Measurements from ENCODE around the gene CPN2.

DNA sequence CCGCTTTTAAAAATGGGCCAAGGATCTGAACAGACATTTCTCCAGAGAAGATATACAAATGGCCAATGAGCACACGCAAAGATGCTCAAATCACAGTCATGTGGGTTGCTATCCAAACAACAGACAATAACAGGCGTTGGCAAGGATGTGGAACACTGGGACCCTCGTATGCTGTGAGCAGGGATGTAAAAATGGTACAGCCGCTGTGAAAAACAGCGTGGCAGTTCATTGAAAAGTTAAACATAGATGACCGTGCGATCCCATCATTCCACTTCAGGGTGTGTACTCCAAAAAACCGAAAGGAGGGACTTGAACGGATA lies 25.1 kb upstream of the CPN2 start:
- TF ChIP-seq POLR2AphosphoS5 (IDR thresholded peaks at IDR 0.05; ENCODE audit: low read depth, low read length) (no peak), MAFK (IDR thresholded peaks at IDR 0.05; ENCODE audit: low read depth, low read length) (no peak), ZNF274 (IDR thresholded peaks at IDR 0.05; ENCODE audit: borderline replicate concordance, extremely low read depth, low read length) (no peak), EZH2 (IDR thresholded peaks at IDR 0.05; ENCODE audit: low read depth, low read length, severe bottlenecking) (no peak), EP300 (IDR thresholded peaks at IDR 0.05; ENCODE audit: borderline replicate concordance in 1 of 2, low read depth in 2 of 2, low read length in 2 of 2) (no peak)
- TF ChIP-seq, protein P1, sequence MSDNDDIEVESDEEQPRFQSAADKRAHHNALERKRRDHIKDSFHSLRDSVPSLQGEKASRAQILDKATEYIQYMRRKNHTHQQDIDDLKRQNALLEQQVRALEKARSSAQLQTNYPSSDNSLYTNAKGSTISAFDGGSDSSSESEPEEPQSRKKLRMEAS (IDR thresholded peaks at IDR 0.05) = no peak
- TF ChIP-seq, protein P2, sequence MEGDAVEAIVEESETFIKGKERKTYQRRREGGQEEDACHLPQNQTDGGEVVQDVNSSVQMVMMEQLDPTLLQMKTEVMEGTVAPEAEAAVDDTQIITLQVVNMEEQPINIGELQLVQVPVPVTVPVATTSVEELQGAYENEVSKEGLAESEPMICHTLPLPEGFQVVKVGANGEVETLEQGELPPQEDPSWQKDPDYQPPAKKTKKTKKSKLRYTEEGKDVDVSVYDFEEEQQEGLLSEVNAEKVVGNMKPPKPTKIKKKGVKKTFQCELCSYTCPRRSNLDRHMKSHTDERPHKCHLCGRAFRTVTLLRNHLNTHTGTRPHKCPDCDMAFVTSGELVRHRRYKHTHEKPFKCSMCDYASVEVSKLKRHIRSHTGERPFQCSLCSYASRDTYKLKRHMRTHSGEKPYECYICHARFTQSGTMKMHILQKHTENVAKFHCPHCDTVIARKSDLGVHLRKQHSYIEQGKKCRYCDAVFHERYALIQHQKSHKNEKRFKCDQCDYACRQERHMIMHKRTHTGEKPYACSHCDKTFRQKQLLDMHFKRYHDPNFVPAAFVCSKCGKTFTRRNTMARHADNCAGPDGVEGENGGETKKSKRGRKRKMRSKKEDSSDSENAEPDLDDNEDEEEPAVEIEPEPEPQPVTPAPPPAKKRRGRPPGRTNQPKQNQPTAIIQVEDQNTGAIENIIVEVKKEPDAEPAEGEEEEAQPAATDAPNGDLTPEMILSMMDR (IDR thresholded peaks at IDR 0.05; ENCODE audit: control extremely low read depth in 1 of 3, insufficient read depth in 1 of 3, low read depth in 1 of 3, low read length in 3 of 3) = no peak

All from H1 (cell line).